Neural cell (in vitro differentiated cells): ENCODE results near the gene OR8G1.
"Not testable (repeated sequence)": the region's sequence is repeated elsewhere in the genome, so short reads cannot be mapped to it uniquely, and the experiment has no call there.

Source experiments
- EZH2 ChIP-seq: fragments of 200-600, 300-800 bp; shearing (Covaris generic), sonication (generic); IDR thresholded peaks from 2 replicates; pipeline ENCODE4 v1.6.1; 2014; ENCODE audit warnings: antibody characterized with exemption, low read length, borderline replicate concordance, mild to moderate bottlenecking; ENCODE audit not compliant: insufficient read depth, poor library complexity, severe bottlenecking
- TF ChIP-seq, protein P1 (sequence below): fragments of 450-650 bp; IDR thresholded peaks from 2 replicates; pipeline ENCODE4 v1.5.1; 2014; ENCODE audit warnings: antibody characterized with exemption, mild to moderate bottlenecking, moderate library complexity; ENCODE audit not compliant: poor library complexity, severe bottlenecking

- TF ChIP-seq, protein P1, sequence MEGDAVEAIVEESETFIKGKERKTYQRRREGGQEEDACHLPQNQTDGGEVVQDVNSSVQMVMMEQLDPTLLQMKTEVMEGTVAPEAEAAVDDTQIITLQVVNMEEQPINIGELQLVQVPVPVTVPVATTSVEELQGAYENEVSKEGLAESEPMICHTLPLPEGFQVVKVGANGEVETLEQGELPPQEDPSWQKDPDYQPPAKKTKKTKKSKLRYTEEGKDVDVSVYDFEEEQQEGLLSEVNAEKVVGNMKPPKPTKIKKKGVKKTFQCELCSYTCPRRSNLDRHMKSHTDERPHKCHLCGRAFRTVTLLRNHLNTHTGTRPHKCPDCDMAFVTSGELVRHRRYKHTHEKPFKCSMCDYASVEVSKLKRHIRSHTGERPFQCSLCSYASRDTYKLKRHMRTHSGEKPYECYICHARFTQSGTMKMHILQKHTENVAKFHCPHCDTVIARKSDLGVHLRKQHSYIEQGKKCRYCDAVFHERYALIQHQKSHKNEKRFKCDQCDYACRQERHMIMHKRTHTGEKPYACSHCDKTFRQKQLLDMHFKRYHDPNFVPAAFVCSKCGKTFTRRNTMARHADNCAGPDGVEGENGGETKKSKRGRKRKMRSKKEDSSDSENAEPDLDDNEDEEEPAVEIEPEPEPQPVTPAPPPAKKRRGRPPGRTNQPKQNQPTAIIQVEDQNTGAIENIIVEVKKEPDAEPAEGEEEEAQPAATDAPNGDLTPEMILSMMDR, result not testable (repeated sequence)
- TF ChIP-seq EZH2, result not testable (repeated sequence)
These were observed 30.0 kb downstream of the OR8G1 start for GRCh38 chr11:124270886-124271285.
